Adrenal gland (tissue), 12 donors: ENCODE measurements around the gene CTNND2. TPM values are rescaled to one million over a fixed set of nuclear protein-coding genes. Genes with fewer than 3 reads are reported as not detected.

Experiments
- DNase-seq, 7 donors: peaks; one replicate each; pipeline ENCODE4 v3.0.0-alpha.2; 2019 to 2020
- H3K27ac ChIP-seq, 5 donors: fragments of 200-600 bp; sonication (generic) in 4 of 5; 1 replicate in 3 of 5; 2 replicates in 2 of 5; pipeline versions ENCODE4 v1.5.1 to v1.8.0; 2016 to 2020; ENCODE audit warnings: mild to moderate bottlenecking in 1 of 5
- H3K27me3 ChIP-seq: fragments of 200-600 bp; 2 replicates; pipeline ENCODE4 v1.8.0; 2021
- H3K36me3 ChIP-seq, 2 donors: fragments of 200-600 bp; replicated peaks in 1 of 2; 1 replicate in 1 of 2; 2 replicates in 1 of 2; pipeline versions ENCODE4 v1.5.1 to v1.8.0; 2018 to 2022
- H3K4me1 ChIP-seq, 2 donors: fragments of 200-600 bp; replicated peaks in 1 of 2; 1 replicate in 1 of 2; 2 replicates in 1 of 2; pipeline versions ENCODE4 v1.5.1 to v1.8.0; 2018 to 2021
- H3K4me3 ChIP-seq, 4 donors: fragments of 200-600 bp; sonication (generic) in 3 of 4; one replicate each; pipeline ENCODE4 v1.5.1; 2016 to 2018
- H3K9me3 ChIP-seq, 3 donors: fragments of 200-600 bp; sonication (generic) in 1 of 3; replicated peaks in 1 of 3; 1 replicate in 2 of 3; 2 replicates in 1 of 3; pipeline versions ENCODE4 v1.5.1 to v1.8.0; 2016 to 2021
- CTCF ChIP-seq, 6 experiments: fragments of 450-650 bp in 4 of 6; fragments of 200-600 bp in 2 of 6; sonication (generic) in 1 of 6; IDR thresholded peaks; 1 replicate in 5 of 6; 2 replicates in 1 of 6; pipeline versions ENCODE4 v1.5.1 to v1.8.0; 2016 to 2021; ENCODE audit warnings: antibody characterized with exemption in 6 of 6, mild to moderate bottlenecking in 2 of 6, moderate library complexity in 1 of 6
- POLR2A ChIP-seq, 2 donors: fragments of 450-650 bp; IDR thresholded peaks; one replicate each; pipeline ENCODE4 v1.6.1; 2017; ENCODE audit warnings: antibody characterized with exemption in 2 of 2, mild to moderate bottlenecking in 2 of 2, moderate library complexity in 1 of 2
- WGBS, 4 donors: extraction: QIAGEN DNeasy Blood & Tissue Kit in 2 of 4; methylation state at CpG; one replicate each; pipeline versions ENCODE4 v1.1.5 to v1.1.7; 2013 to 2017; 5-methylcytosine and 5-hydroxymethylcytosine counted together
- intact Hi-C, 2 donors: fragments of 100-400 bp; cut with DNase I; formaldehyde crosslinking; loops; one replicate each; pipeline versions ENCODE4 v1.14.1 to v1.15.0; 2022 to 2023
- polyA plus RNA-seq, 3 donors: library from polyadenylated mRNA; stranded (reverse); fragments of 200-250 nt in 2 of 3; fragments of 350-450 nt in 1 of 3; fragmentation: Illumina TruSeq in 1 of 3; extraction: RNeasy Lipid Tissue Mini Kit (QIAGEN cat#74804) in 1 of 3; gene quantifications; one replicate each; pipeline ENCODE4 v1.2.3, GENCODE V29; 2013 to 2014
- total RNA-seq, 9 donors: library from RNA; depleted of rRNA in 4 of 9; stranded (reverse); fragments of >200 nt in 4 of 9; fragments of 120-200 nt in 1 of 9; fragmentation: NEBNext Ultra II Directional in 1 of 9; extraction: Animal tissue kit (Norgen Biotek cat#: 25700) in 1 of 9; gene quantifications; one replicate each; pipeline versions ENCODE4 v1.1.0 to v1.2.4, GENCODE V29; 2013 to 2023
- donor health status: healthy with polysubstance abuse.
- donor health status: Bipolar disorder and iron deficiency.
- donor health status: DM: yes; HTN: yes; CAD: no.
- donor health status: DM: no; HTN: no; CAD: no.
- donor health status: DM: no; HTN: no; CAD: no.
- donor health status: DM: yes; HTN: yes; CAD: no.

Gene CTNND2
- total and polyA plus RNA-seq, 12 donors, result 0.34 to 4.2 (median 1.1) TPM; not detected in 1

- H3K4me1 ChIP-seq, result no peaks in the 10 kb centered on the region
- no peak overlapping the region for H3K27ac ChIP-seq
- H3K36me3 ChIP-seq, result no peaks in the 10 kb centered on the region
- DNase-seq, result no peak
- H3K4me3 ChIP-seq, result no peak overlapping the region
- WGBS, 4 donors, result 80 to 100% (median 85%) methylated on average over 1 of the region's 1 CpG
- no peaks in the 10 kb centered on the region for H3K9me3 ChIP-seq
- TF ChIP-seq CTCF (IDR thresholded peaks at IDR 0.05), result no peak
- no peak for TF ChIP-seq POLR2A (IDR thresholded peaks at IDR 0.05)
- intact Hi-C loops, result no loop called here
- no peaks in the 10 kb centered on the region for H3K27me3 ChIP-seq
Observed at GRCh38 chr5:11704916-11705315, 199.3 kb downstream of the CTNND2 start.

GRCh38 chr5:11700391-11700790, 203.9 kb downstream of the CTNND2 start:
- Histone ChIP-seq H3K4me3 (no peak overlapping the region), H3K27me3 (no peaks in the 10 kb centered on the region), H3K27ac (no peak overlapping the region), H3K9me3 (no peaks in the 10 kb centered on the region), H3K36me3 (no peaks in the 10 kb centered on the region), H3K4me1 (no peaks in the 10 kb centered on the region)
- WGBS, 4 donors, result 73 to 83% (median 81%) methylated on average over 6 of the region's 6 CpGs
- TF ChIP-seq CTCF (IDR thresholded peaks at IDR 0.05) (no peak), POLR2A (IDR thresholded peaks at IDR 0.05) (no peak)
- intact Hi-C loops, result no loop called here
- DNase-seq, result no peak

- no peak overlapping the region for H3K27ac ChIP-seq
- no peaks in the 10 kb centered on the region for H3K4me1 ChIP-seq
- no peak overlapping the region for H3K4me3 ChIP-seq
- intact Hi-C loops, result no loop called here
- no peaks in the 10 kb centered on the region for H3K27me3 ChIP-seq
- WGBS, 4 donors, result 86 to 89% (median 86%) methylated on average over 7 of the region's 7 CpGs
- H3K36me3 ChIP-seq, result no peaks in the 10 kb centered on the region
- no peak for TF ChIP-seq CTCF (IDR thresholded peaks at IDR 0.05)
- no peak for TF ChIP-seq POLR2A (IDR thresholded peaks at IDR 0.05)
- H3K9me3 ChIP-seq, result no peaks in the 10 kb centered on the region
- no peak for DNase-seq
Observed at GRCh38 chr5:11692636-11693035, 211.6 kb downstream of the CTNND2 start.

GRCh38 chr5:11687498-11687897, 216.7 kb downstream of the CTNND2 start:
- no peak for TF ChIP-seq CTCF (IDR thresholded peaks at IDR 0.05)
- no peak for TF ChIP-seq POLR2A (IDR thresholded peaks at IDR 0.05)
- WGBS, 4 donors, result 73 to 83% (median 82%) methylated on average over 1 of the region's 1 CpG
- Histone ChIP-seq H3K9me3 (no peaks in the 10 kb centered on the region), H3K4me1 (no peaks in the 10 kb centered on the region), H3K36me3 (no peaks in the 10 kb centered on the region), H3K4me3 (no peak overlapping the region), H3K27ac (no peak overlapping the region), H3K27me3 (no peaks in the 10 kb centered on the region)
- intact Hi-C loops, result no loop called here
- no peak for DNase-seq
